NCI-H146 treated with DMSO at 0.1 percent for 48 hours (cell line): Measurements from ENCODE around the gene GPATCH1.

Experiments
- DNase-seq: peaks from one replicate; lab custom pipeline; 2025; ENCODE audit not compliant: unreplicated experiment; lab: John Stamatoyannopoulos, UW

The GPATCH1 gene

GRCh38 chr19:33063356-33063752 is 17.6 kb upstream of the GPATCH1 start:
- DNase-seq: peak; percentile 19

- DNase-seq: no peak
Measured at GRCh38 chr19:33063753-33064457, 17.1 kb upstream of the GPATCH1 start.

DNA sequence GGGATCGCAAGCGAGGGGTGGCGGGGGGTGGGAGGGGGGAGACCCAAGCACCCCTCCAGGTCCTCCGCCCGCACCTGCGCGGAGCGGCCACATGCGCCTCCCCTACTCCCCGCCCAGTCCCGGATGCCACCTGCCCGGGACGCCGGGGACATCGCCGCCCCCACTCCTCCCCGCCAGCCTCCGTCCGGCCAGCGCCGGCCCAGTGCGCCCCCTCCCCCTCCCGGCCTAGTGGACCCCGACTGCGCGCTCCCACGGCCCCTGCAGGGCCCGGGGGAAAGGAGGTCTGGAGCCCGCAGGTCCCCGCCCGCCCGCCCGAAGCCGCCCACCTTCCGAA is 16.6 kb upstream of the GPATCH1 start:
- DNase-seq: no peak

- peak; percentile 61 for DNase-seq
Measured at GRCh38 chr19:33064792-33065550, 16.0 kb upstream of the GPATCH1 start, which contains the start of gene RHPN2. Gene RHPN2, minus strand, starts transcription at chr19:33064888. Its CDS starts 36 bp downstream, at chr19:33064852.

GRCh38 chr19:33066543-33066942 is 14.4 kb upstream of the GPATCH1 start:
- no peak for DNase-seq

DNA sequence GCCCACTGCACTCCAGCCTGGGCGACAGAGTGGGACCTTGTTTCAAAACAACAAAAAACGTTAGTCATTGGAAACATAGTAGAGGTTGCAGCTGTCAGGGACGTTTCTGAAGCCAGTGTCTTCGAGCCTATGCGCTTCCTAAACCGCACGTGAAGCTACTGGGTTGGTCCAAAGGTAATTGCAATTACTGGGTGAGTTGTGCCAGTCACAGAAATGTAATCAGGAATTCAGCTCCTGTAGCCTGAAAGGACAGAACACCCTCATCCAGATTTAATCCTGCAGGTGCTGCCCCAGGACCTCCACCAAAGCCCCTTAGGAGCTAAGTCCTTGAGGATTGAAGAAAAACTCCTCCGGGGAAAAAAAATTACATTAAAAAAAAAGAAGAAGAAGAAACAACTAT is 13.9 kb upstream of the GPATCH1 start:
- no peak for DNase-seq

- no peak for DNase-seq
Measured at GRCh38 chr19:33071887-33072286, 9.1 kb upstream of the GPATCH1 start.

DNA sequence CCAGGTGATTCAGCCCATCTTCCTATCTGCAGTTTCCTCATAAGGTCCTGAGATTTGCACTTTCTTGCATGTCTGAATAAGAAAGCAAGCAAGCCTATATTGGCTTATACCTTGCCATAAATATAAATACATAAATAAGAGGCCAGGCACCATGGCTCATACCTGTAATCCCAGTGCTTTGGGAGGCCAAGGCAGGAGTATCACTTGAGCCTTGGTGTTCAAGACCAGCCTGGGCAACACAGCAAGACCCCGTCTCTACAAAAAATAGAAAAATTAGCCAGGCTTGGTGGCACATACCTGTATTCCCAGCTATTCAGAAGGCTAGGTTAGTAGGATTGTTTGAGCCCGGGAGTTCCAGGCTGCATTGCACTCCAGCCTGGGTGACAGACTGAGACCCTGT is 5.5 kb upstream of the GPATCH1 start:
- no peak for DNase-seq

DNA sequence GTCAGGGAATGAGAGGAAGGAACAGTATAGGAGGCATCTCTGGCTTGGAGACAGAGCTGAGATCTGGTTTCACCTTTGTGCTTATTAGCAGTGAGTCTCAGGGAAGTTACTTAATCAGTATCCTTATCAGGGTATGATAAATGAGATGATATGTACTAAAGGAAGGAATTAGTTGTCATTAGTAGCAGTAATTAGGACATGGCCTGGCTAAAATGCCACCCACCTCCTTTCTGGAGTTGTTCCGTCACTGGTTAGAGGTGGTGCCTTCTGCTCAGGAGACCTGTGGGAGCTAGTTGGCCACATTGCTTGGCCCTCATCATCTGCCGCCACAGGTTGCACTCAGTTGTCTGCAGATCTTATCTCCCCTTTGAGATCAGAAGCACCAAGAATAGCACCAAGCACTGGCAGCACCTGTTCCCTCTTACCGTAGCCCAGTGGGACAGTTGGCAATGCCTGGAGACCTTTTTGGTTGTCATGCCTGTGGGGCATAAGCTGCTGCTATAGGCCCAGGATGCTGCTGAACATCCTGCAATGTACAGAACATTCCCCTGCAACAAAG is 4.7 kb downstream of the GPATCH1 start:
- no peak for DNase-seq

DNA sequence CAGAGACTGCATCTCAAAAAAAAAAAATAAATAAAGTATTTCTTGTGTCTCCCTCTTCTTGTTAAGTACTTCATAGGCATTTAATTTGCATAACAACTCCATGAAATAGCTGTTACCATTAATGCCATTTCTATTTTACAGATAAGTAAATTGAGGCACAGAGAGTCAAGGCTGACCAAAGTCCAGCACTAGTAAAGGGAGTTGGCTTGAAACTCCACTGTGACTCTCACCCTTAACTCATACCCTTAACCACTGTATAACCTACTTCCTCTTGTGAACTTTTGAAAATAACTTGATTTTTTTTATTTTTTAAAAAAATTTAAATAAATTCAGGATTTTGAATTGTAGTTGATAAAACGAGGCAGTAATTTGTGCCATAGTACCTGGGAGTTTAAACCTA is 6.0 kb downstream of the GPATCH1 start:
- no peak for DNase-seq

- DNase-seq: no peak
Measured at GRCh38 chr19:33089010-33089409, 8.0 kb downstream of the GPATCH1 start.

- DNase-seq: no peak
Measured at GRCh38 chr19:33090179-33090578, 9.2 kb downstream of the GPATCH1 start.

DNA sequence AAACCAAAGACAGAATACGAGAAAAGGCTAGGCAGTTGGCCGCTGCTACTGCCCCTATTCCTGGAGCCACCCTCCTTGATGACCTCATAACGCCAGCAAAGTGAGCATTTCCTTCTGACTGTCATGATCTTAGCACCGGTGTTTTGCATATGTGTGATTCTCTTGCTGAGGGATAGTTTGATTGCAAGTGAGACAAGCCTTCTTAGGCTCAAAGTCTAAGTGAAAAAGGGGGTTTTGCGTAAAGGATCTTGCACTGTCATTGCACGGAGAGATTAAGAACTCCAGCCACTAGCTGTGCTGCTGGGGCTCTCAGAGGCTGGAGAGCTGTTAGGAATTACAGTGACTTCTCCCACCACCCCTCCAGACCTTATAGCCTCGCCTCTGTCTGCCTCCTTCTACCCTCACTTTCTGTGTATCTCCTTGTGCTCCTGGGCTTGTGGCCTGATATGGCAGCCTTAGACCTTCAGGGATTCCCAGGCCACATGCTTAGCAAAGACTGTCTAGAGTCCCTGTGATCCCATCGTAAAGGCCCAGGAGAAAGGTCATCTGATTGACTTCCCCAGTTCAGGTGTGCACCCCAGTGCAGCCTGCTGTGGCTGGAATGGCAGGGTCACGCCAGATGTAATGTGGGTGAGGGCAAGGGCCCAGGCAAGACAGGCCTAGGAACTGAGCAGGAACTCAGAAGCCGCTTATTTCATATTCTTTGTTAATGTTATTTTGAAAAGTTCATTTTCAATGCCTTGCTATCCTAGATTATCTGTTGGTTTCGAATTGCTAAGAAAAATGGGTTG is 12.6 kb downstream of the GPATCH1 start:
- DNase-seq: no peak

DNA sequence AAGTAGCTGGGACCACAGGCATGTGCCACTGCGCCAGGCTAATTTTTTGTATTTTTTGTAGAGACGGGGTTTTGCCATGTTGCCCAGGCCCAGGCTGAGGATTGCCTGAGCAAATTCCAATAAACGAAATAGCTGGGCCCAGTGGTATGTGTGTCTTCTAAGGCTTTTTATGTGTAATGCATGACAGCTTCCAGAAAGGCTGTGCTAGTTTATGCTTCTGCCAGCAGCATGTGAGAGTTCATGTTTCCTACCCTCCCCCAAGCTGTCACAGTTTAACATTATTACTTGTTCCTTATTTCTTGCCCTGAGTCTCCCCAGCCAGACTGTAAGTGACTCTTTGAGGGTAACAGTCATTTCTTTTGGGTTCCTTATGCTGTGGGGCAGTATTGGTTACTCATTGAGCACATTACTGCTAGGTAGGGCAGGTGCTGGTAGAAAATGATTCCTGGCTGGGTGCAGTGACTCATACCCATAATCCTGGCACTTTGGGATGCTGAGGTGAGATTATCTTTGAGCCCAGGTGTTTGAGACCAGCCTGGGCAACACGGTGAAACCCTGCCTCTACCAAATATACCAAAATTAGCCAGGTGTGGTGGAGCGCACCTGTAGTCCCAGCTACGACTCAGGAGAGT is 13.6 kb downstream of the GPATCH1 start:
- no peak for DNase-seq

DNA sequence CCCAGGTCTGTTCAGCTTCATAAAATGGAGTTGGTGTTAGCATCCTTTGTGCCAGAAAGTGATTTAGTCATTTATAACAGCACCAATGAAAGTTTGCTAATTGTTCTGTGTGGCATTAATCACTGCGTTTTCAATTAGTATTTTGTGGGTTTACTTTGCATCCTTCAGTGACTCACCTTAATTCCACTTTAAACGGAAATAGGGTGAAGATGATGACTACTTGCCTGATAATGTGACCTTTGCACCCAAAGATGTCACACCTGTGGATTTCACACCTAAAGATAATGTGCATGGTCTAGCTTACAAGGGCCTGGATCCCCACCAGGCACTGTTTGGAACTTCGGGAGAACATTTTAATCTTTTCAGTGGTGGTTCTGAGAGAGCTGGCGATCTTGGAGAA is 15.0 kb downstream of the GPATCH1 start:
- DNase-seq: no peak

GRCh38 chr19:33098055-33098534 is 17.1 kb downstream of the GPATCH1 start:
- DNase-seq: no peak

GRCh38 chr19:33100894-33101644 is 20.1 kb downstream of the GPATCH1 start:
- DNase-seq: no peak

- DNase-seq: no peak
Measured at GRCh38 chr19:33102893-33103292, 21.9 kb downstream of the GPATCH1 start.

GRCh38 chr19:33108161-33108560 is 27.2 kb downstream of the GPATCH1 start:
- DNase-seq: no peak
